SK-N-MC (cell line): ENCODE results near the gene KCNN4.

ENCODE experiments used
- EZH2 ChIP-seq: fragments of 200-600 bp; sonication (generic); IDR thresholded peaks from one replicate; pipeline ENCODE4 v1.6.1; 2017; ENCODE audit warnings: antibody characterized with exemption
- FOXP2 ChIP-seq: optimal IDR thresholded peaks from 2 replicates; pipeline ENCODE3; 2011; ENCODE audit warnings: mild to moderate bottlenecking, moderate library complexity; ENCODE audit not compliant: insufficient read depth; ENCODE audit errors: extremely low read length, control extremely low read depth
- POLR2AphosphoS5 ChIP-seq: IDR thresholded peaks from 2 replicates; pipeline ENCODE4 v1.6.1; 2012; ENCODE audit warnings: mild to moderate bottlenecking, low read depth, low read length, borderline replicate concordance

DNA sequence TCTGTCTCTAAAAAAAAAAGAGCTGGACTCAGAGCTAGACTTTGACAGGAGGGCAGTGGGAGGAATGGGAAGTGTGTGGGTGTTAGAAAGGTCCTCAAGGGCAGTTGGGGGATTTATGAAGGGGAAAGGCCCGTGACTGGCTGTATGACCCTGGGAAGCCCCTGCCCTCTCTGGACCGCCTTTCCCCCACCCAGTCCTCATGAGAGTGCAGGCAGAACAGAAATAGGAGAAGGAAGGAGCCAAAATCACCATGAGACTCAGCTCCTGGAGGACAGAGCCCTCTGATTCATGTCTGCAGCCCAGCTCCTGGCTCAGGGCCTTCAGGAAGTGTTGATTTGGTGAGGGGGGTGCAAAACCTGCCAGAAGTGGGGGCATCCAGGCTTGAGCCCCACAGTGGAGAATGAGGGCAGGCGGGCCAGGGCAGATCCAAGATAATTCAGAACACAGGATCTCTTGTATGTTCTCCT, 17.3 kb downstream of the KCNN4 start:
- TF ChIP-seq POLR2AphosphoS5 = no peak
- no peak for TF ChIP-seq EZH2
- TF ChIP-seq FOXP2 = no peak
